Stimulated activated CD8-positive, alpha-beta memory T cell treated with anti-CD3 and anti-CD28 coated beads, Interleukin-12 subunit alpha, Interleukin-12 subunit beta, amount 100 ng/mL, for 4 hours (primary cell): Measurements from ENCODE around the gene RND2.

ENCODE experiments used
- DNase-seq: peaks from one replicate; pipeline ENCODE4 v3.0.0-alpha.2; 2020; ENCODE audit warnings: low read depth

RND2 gene

GRCh38 chr17:43079641-43080302 lies 54.7 kb downstream of the RND2 start:
- no peak for DNase-seq
